Loucy (cell line): ENCODE measurements around the gene LHX6.

Source experiments
- H2AFZ ChIP-seq: fragments of 200-600 bp; sonication (generic); 2 replicates; pipeline ENCODE4 v1.6.0; 2016; ENCODE audit warnings: antibody characterized with exemption, mild to moderate bottlenecking, low read length, moderate library complexity
- H3F3A ChIP-seq: fragments of 200-600 bp; 2 replicates; pipeline ENCODE4 v1.6.0; 2016; ENCODE audit warnings: antibody characterized with exemption, low read depth, mild to moderate bottlenecking
- H3K27me3 ChIP-seq: fragments of 200-600 bp; sonication (generic); 2 replicates; pipeline ENCODE4 v1.6.1; 2014; ENCODE audit warnings: low read length, mild to moderate bottlenecking; ENCODE audit not compliant: insufficient read depth, poor library complexity, severe bottlenecking
- H3K36me3 ChIP-seq: fragments of 200-600 bp; sonication (generic); 2 replicates; pipeline ENCODE4 v1.6.1; 2016; ENCODE audit warnings: low read length; ENCODE audit not compliant: insufficient read depth
- H3K4me1 ChIP-seq: fragments of 200-600 bp; sonication (generic); 2 replicates; pipeline ENCODE4 v1.5.1; 2014; ENCODE audit warnings: low read length, mild to moderate bottlenecking; ENCODE audit not compliant: insufficient read depth, poor library complexity, severe bottlenecking
- H3K4me2 ChIP-seq: fragments of 200-600 bp; sonication (generic); 2 replicates; pipeline ENCODE4 v1.6.0; 2014; ENCODE audit warnings: antibody characterized with exemption, low read length, low read depth, mild to moderate bottlenecking; ENCODE audit not compliant: poor library complexity, severe bottlenecking
- H3K4me3 ChIP-seq: fragments of 200-600 bp; sonication (generic); 2 replicates; pipeline ENCODE4 v1.5.1; 2014; ENCODE audit warnings: low read length, mild to moderate bottlenecking, mixed read lengths; ENCODE audit not compliant: poor library complexity, severe bottlenecking
- H3K79me2 ChIP-seq: fragments of 200-600 bp; sonication (generic); 2 replicates; pipeline ENCODE4 v1.6.1; 2014; ENCODE audit warnings: low read length; ENCODE audit not compliant: insufficient read depth
- H3K9ac ChIP-seq: fragments of 200-600 bp; sonication (generic); 2 replicates; pipeline ENCODE4 v1.6.0; 2014; ENCODE audit warnings: mild to moderate bottlenecking, low read depth, low read length, moderate library complexity; ENCODE audit not compliant: poor library complexity, severe bottlenecking
- H3K9me2 ChIP-seq: fragments of 200-600 bp; sonication (generic); replicated peaks from 2 replicates; pipeline ENCODE4 v1.6.1; 2016; ENCODE audit warnings: low read depth, low read length, mixed read lengths
- H3K9me3 ChIP-seq: fragments of 200-600 bp; sonication (generic); 2 replicates; pipeline ENCODE4 v1.6.1; 2014; ENCODE audit warnings: mild to moderate bottlenecking, antibody characterized with exemption, low read length, low read depth; ENCODE audit not compliant: insufficient read depth
- H4K20me1 ChIP-seq: fragments of 200-600 bp; sonication (generic); 2 replicates; pipeline ENCODE4 v1.6.0; 2014; ENCODE audit warnings: antibody characterized with exemption, low read length, mild to moderate bottlenecking; ENCODE audit not compliant: insufficient read depth, poor library complexity, severe bottlenecking
- EZH2phosphoT487 ChIP-seq: fragments of 200-600 bp; IDR thresholded peaks from 2 replicates; pipeline ENCODE4 v1.6.1; 2018; ENCODE audit warnings: antibody characterized with exemption, mild to moderate bottlenecking, moderate library complexity, borderline replicate concordance
- TF ChIP-seq, protein P1 (sequence below): fragments of 200-600 bp; sonication (generic); conservative IDR thresholded peaks from 2 replicates; pipeline ENCODE4 v1.5.1; 2014; ENCODE audit warnings: mild to moderate bottlenecking, antibody characterized with exemption, low read length

The LHX6 gene

DNA sequence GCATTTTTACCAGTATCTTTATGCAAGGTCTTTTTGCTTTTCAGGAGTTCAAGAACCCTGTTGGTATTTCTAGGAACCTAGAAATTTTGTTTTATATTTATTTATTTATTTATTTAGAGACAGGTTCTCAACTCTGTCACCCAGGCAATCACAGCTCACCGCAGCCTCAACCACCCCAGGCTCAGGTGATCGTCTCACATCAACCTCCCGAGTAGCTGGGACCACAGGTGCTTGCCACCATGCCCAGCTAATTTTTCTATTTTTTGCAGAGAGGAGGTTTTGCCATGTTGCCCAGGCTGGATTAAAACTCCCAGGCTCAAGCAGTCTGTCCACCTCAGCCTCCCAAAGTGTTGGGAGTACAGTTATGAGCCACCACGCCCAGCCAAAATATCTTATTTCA, 32.9 kb downstream of the LHX6 start:
- no peaks in the 10 kb centered on the region for H3K4me1 ChIP-seq
- H3K9me3 ChIP-seq, result no peaks in the 10 kb centered on the region
- no peaks in the 10 kb centered on the region for H4K20me1 ChIP-seq
- H3K9ac ChIP-seq, result no peak overlapping the region
- TF ChIP-seq, protein P1, sequence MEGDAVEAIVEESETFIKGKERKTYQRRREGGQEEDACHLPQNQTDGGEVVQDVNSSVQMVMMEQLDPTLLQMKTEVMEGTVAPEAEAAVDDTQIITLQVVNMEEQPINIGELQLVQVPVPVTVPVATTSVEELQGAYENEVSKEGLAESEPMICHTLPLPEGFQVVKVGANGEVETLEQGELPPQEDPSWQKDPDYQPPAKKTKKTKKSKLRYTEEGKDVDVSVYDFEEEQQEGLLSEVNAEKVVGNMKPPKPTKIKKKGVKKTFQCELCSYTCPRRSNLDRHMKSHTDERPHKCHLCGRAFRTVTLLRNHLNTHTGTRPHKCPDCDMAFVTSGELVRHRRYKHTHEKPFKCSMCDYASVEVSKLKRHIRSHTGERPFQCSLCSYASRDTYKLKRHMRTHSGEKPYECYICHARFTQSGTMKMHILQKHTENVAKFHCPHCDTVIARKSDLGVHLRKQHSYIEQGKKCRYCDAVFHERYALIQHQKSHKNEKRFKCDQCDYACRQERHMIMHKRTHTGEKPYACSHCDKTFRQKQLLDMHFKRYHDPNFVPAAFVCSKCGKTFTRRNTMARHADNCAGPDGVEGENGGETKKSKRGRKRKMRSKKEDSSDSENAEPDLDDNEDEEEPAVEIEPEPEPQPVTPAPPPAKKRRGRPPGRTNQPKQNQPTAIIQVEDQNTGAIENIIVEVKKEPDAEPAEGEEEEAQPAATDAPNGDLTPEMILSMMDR, result no peak
- TF ChIP-seq EZH2phosphoT487, result no peak
- H2AFZ ChIP-seq, result no peak overlapping the region
- H3K4me2 ChIP-seq, result no peak overlapping the region
- no peaks in the 10 kb centered on the region for H3K36me3 ChIP-seq
- no peaks in the 10 kb centered on the region for H3K27me3 ChIP-seq
- H3K4me3 ChIP-seq, result no peak overlapping the region
- no peaks in the 10 kb centered on the region for H3K79me2 ChIP-seq
- H3K9me2 ChIP-seq, result no peaks in the 10 kb centered on the region
- H3F3A ChIP-seq, result no peaks in the 10 kb centered on the region

GRCh38 chr9:122193651-122194050, 35.1 kb downstream of the LHX6 start:
- no peaks in the 10 kb centered on the region for H3K36me3 ChIP-seq

GRCh38 chr9:122192914-122193525, 35.7 kb downstream of the LHX6 start:
- Histone ChIP-seq H3F3A (no peaks in the 10 kb centered on the region), H2AFZ (no peak overlapping the region; the same call in 1 of the 2 replicates), H3K36me3 (no peaks in the 10 kb centered on the region), H3K4me2 (no peak overlapping the region), H3K79me2 (no peaks in the 10 kb centered on the region), H3K4me1 (no peaks in the 10 kb centered on the region), H3K4me3 (no peak overlapping the region), H4K20me1 (no peaks in the 10 kb centered on the region), H3K9me3 (no peaks in the 10 kb centered on the region), H3K9me2 (no peaks in the 10 kb centered on the region), H3K9ac (no peak overlapping the region), H3K27me3 (no peaks in the 10 kb centered on the region)
- no peak for TF ChIP-seq EZH2phosphoT487
- TF ChIP-seq, protein P1, result no peak

More at GRCh38 chr9:122193651-122194050, 35.1 kb downstream of the LHX6 start:
- no peaks in the 10 kb centered on the region for H3F3A ChIP-seq
- TF ChIP-seq, protein P1, result no peak
- TF ChIP-seq EZH2phosphoT487, result no peak
- H2AFZ ChIP-seq, result no peak overlapping the region
- H3K9ac ChIP-seq, result no peak overlapping the region
- no peaks in the 10 kb centered on the region for H3K9me3 ChIP-seq
- H3K4me3 ChIP-seq, result no peak overlapping the region
- H3K4me2 ChIP-seq, result no peak overlapping the region
- no peaks in the 10 kb centered on the region for H4K20me1 ChIP-seq
- H3K4me1 ChIP-seq, result no peaks in the 10 kb centered on the region
- no peaks in the 10 kb centered on the region for H3K79me2 ChIP-seq
- no peaks in the 10 kb centered on the region for H3K27me3 ChIP-seq
- H3K9me2 ChIP-seq, result no peaks in the 10 kb centered on the region
